HL-60 (cell line): ENCODE measurements around the gene SPRTN.

Source experiments
- DNase-seq, 2 experiments: peaks; one replicate each; pipeline ENCODE4 v3.0.0-alpha.2; 2010 to 2020; ENCODE audit warnings: low read depth in 1 of 2, low spot score in 1 of 2
- H3K27ac ChIP-seq: fragments of 250-450 bp; sonication (Bioruptor Pico); replicated peaks from 2 replicates; pipeline ENCODE4 v1.5.1; 2020; ENCODE audit warnings: mild to moderate bottlenecking, moderate library complexity
- H3K27me3 ChIP-seq: fragments of 250-450 bp; sonication (Bioruptor Pico); 2 replicates; pipeline ENCODE4 v1.5.1; 2021; ENCODE audit warnings: mild to moderate bottlenecking, moderate library complexity; ENCODE audit not compliant: insufficient read depth, poor library complexity, severe bottlenecking
- H3K4me3 ChIP-seq: replicated peaks from 2 replicates; pipeline ENCODE4 v1.5.1; 2011; ENCODE audit warnings: mild to moderate bottlenecking, control low read depth, low read length; ENCODE audit not compliant: insufficient read depth
- GABPA ChIP-seq: IDR thresholded peaks from 2 replicates; pipeline ENCODE4 v1.6.1; 2012; ENCODE audit warnings: low read depth
- POLR2AphosphoS5 ChIP-seq: IDR thresholded peaks from 2 replicates; pipeline ENCODE4 v1.6.1; 2012; ENCODE audit warnings: low read depth
- SPI1 ChIP-seq: IDR thresholded peaks from 2 replicates; pipeline ENCODE4 v1.6.1; 2012; ENCODE audit warnings: low read depth, mild to moderate bottlenecking, borderline replicate concordance
- long read RNA-seq: library from polyadenylated mRNA; unstranded; transcript quantifications from one replicate; pipeline ENCODE4 v2.0.0, GENCODE V29; 2020
- TF ChIP-seq, protein P1 (sequence below): IDR thresholded peaks from one replicate; pipeline ENCODE4 v1.5.1; 2011; ENCODE audit warnings: low read length, control low read depth, inconsistent platforms; ENCODE audit not compliant: insufficient read depth
- TF ChIP-seq, protein P2 (sequence below): IDR thresholded peaks from 2 replicates; pipeline ENCODE4 v1.6.1; 2012; ENCODE audit warnings: low read depth; ENCODE audit not compliant: insufficient replicate concordance

The SPRTN gene, protein sequence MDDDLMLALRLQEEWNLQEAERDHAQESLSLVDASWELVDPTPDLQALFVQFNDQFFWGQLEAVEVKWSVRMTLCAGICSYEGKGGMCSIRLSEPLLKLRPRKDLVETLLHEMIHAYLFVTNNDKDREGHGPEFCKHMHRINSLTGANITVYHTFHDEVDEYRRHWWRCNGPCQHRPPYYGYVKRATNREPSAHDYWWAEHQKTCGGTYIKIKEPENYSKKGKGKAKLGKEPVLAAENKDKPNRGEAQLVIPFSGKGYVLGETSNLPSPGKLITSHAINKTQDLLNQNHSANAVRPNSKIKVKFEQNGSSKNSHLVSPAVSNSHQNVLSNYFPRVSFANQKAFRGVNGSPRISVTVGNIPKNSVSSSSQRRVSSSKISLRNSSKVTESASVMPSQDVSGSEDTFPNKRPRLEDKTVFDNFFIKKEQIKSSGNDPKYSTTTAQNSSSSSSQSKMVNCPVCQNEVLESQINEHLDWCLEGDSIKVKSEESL
- long read RNA-seq, transcript SPRTN-204 (4 exons, 3,559 nt), result minor isoform, 21 of 82 reads
- long read RNA-seq, transcript SPRTN-202 (5 exons, 3,468 nt), result major isoform, 48 of 82 reads
- long read RNA-seq, partial matches to known transcripts, result 0 of 82 reads
- long read RNA-seq, other reads (novel, unspliced or antisense), result 13 of 82 reads

DNA sequence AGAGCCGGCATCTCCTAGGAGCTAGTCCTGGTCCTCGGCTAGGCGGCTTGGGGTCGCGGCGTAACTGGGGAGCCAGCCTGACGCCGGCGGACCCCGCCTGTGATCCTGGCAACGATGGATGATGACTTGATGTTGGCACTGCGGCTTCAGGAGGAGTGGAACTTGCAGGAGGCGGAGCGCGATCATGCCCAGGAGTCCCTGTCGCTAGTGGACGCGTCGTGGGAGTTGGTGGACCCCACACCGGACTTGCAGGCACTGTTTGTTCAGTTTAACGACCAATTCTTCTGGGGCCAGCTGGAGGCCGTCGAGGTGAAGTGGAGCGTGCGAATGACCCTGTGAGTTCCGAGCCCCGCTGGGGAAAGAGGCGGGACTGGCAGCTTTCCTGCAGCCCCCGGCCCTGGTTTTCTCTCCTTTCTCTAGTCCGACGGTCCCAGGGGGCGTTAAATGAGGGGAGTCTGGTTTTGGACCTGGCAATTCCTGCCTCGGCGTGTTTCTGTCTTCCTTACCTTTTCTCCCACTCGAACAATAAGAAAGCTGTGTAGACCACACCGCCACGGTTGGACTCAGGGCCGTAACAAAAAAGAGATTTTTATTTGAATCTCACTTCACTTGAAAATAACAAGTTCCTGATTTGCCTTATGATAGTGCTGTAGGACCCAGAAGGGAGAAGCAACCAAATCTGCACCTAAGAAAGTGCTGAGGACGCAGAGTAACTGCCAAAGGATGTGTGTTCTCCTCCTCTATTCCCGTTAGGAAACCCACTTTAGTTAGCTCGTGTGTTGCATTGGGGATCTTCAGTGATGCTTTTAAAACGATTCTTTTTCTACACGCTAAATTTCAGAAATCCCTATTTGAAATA lies at the start of gene SPRTN:
TSS of gene SPRTN (plus strand) at position 24 of the 859 bp plus-strand sequence. CDS start at position 115, 91 bp downstream.
- Histone ChIP-seq H3K27me3 (no peaks in the 10 kb centered on the region), H3K27ac (peak within 1 kb of the TSS; percentile 80), H3K4me3 (peak within 1 kb of the TSS; percentile 92)
- TF ChIP-seq POLR2AphosphoS5 (no peak), SPI1 (no peak), GABPA (no peak)
- TF ChIP-seq, protein P1, sequence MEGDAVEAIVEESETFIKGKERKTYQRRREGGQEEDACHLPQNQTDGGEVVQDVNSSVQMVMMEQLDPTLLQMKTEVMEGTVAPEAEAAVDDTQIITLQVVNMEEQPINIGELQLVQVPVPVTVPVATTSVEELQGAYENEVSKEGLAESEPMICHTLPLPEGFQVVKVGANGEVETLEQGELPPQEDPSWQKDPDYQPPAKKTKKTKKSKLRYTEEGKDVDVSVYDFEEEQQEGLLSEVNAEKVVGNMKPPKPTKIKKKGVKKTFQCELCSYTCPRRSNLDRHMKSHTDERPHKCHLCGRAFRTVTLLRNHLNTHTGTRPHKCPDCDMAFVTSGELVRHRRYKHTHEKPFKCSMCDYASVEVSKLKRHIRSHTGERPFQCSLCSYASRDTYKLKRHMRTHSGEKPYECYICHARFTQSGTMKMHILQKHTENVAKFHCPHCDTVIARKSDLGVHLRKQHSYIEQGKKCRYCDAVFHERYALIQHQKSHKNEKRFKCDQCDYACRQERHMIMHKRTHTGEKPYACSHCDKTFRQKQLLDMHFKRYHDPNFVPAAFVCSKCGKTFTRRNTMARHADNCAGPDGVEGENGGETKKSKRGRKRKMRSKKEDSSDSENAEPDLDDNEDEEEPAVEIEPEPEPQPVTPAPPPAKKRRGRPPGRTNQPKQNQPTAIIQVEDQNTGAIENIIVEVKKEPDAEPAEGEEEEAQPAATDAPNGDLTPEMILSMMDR, result no peak
- TF ChIP-seq, protein P2, sequence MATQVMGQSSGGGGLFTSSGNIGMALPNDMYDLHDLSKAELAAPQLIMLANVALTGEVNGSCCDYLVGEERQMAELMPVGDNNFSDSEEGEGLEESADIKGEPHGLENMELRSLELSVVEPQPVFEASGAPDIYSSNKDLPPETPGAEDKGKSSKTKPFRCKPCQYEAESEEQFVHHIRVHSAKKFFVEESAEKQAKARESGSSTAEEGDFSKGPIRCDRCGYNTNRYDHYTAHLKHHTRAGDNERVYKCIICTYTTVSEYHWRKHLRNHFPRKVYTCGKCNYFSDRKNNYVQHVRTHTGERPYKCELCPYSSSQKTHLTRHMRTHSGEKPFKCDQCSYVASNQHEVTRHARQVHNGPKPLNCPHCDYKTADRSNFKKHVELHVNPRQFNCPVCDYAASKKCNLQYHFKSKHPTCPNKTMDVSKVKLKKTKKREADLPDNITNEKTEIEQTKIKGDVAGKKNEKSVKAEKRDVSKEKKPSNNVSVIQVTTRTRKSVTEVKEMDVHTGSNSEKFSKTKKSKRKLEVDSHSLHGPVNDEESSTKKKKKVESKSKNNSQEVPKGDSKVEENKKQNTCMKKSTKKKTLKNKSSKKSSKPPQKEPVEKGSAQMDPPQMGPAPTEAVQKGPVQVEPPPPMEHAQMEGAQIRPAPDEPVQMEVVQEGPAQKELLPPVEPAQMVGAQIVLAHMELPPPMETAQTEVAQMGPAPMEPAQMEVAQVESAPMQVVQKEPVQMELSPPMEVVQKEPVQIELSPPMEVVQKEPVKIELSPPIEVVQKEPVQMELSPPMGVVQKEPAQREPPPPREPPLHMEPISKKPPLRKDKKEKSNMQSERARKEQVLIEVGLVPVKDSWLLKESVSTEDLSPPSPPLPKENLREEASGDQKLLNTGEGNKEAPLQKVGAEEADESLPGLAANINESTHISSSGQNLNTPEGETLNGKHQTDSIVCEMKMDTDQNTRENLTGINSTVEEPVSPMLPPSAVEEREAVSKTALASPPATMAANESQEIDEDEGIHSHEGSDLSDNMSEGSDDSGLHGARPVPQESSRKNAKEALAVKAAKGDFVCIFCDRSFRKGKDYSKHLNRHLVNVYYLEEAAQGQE, result no peak
- no peak for DNase-seq

DNA sequence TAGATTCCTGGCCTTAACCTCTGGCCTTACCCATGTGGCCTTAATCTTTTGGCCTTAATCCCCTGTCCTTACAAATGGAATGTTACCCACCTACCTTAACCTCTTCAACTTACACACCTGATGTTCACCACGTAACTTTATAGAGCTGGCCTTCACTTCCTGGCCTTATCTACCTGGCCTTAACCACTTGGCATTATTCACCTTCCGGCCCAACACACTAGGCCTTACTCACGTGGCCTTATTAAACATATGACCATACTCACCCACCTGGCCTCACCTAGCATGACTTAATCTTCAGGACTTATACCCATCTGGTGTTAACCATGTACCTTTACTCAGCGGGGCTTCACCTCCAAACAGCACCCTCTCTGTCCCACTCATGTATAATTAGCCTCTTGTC lies 42.2 kb upstream of the SPRTN start:
- Histone ChIP-seq H3K4me3 (no peak overlapping the region), H3K27ac (no peak overlapping the region), H3K27me3 (no peaks in the 10 kb centered on the region)
- TF ChIP-seq GABPA (no peak), POLR2AphosphoS5 (no peak), SPI1 (no peak)
- TF ChIP-seq, protein P2, result no peak
- TF ChIP-seq, protein P1, result no peak
- no peak for DNase-seq

DNA sequence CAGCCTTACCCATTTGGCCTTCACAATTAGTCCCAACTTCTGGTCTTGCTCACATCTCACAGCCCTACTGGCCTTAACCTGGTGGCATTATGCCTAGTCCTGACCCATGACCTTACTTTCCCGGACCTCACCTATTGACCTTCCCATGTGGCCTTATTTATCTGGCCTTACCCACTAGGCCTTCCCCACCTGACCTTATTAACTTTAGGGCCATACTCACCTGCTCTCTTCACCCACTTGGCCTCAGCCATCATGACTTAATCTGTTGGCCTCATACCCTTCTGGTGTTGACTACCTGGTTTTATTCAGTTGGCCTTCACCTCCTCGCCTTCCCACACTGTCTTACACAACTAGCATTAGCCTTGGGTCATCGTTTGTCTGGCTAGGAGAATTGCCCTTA lies 36.1 kb upstream of the SPRTN start:
- TF ChIP-seq SPI1, result no peak
- TF ChIP-seq, protein P1, result no peak
- no peak for TF ChIP-seq POLR2AphosphoS5
- TF ChIP-seq, protein P2, result no peak
- no peak for TF ChIP-seq GABPA
- no peaks in the 10 kb centered on the region for H3K27me3 ChIP-seq

More for the DNA sequence above, 36.1 kb upstream of the SPRTN start:
- no peak for DNase-seq
- no peak overlapping the region for H3K4me3 ChIP-seq
- H3K27ac ChIP-seq, result no peak overlapping the region
